Effector memory CD8-positive, alpha-beta T cell (primary cell): ENCODE results near the gene TAF6L.
"Not testable (repeated sequence)": the region's sequence is repeated elsewhere in the genome, so short reads cannot be mapped to it uniquely, and the experiment has no call there.

ENCODE experiments used
- ATAC-seq: fragments of 150-1000 bp; cut with Tn5 transposase; replicated peaks from 2 replicates; pipeline ENCODE4 v1.10.0; 2021; ENCODE audit warnings: mild to moderate bottlenecking, moderate library complexity
- DNase-seq, 3 experiments: peaks; one replicate each; pipeline ENCODE4 v3.0.0; 2021
- H3K27ac Mint-ChIP-seq, 2 donors: one replicate each; pipeline ENCODE4 v1.8.0; 2022; ENCODE audit warnings: mild to moderate bottlenecking in 2 of 2, mixed read lengths in 2 of 2, moderate library complexity in 2 of 2
- H3K27me3 Mint-ChIP-seq, 2 donors: one replicate each; pipeline ENCODE4 v1.8.0; 2022; ENCODE audit warnings: mixed read lengths in 2 of 2
- H3K36me3 Mint-ChIP-seq: one replicate; pipeline ENCODE4 v1.8.0; 2022; ENCODE audit warnings: mild to moderate bottlenecking, moderate library complexity, mixed read lengths; ENCODE audit not compliant: insufficient read depth
- H3K4me1 Mint-ChIP-seq, 2 donors: one replicate each; pipeline ENCODE4 v1.8.0; 2022; ENCODE audit warnings: low read depth in 2 of 2, mixed read lengths in 2 of 2
- H3K4me3 Mint-ChIP-seq, 2 donors: one replicate each; pipeline ENCODE4 v1.8.0; 2022; ENCODE audit warnings: mild to moderate bottlenecking in 2 of 2, mixed read lengths in 2 of 2, moderate library complexity in 2 of 2
- H3K9me3 Mint-ChIP-seq, 2 donors: one replicate each; pipeline ENCODE4 v1.8.0; 2022; ENCODE audit warnings: mixed read lengths in 2 of 2
- total RNA-seq, 9 experiments: gene quantifications; one replicate each; lab custom pipeline; 2026; lab: John Stamatoyannopoulos, UW

TAF6L gene, protein sequence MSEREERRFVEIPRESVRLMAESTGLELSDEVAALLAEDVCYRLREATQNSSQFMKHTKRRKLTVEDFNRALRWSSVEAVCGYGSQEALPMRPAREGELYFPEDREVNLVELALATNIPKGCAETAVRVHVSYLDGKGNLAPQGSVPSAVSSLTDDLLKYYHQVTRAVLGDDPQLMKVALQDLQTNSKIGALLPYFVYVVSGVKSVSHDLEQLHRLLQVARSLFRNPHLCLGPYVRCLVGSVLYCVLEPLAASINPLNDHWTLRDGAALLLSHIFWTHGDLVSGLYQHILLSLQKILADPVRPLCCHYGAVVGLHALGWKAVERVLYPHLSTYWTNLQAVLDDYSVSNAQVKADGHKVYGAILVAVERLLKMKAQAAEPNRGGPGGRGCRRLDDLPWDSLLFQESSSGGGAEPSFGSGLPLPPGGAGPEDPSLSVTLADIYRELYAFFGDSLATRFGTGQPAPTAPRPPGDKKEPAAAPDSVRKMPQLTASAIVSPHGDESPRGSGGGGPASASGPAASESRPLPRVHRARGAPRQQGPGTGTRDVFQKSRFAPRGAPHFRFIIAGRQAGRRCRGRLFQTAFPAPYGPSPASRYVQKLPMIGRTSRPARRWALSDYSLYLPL
- 9.4 to 29.4 (median 23.3) reads per million in 9 experiments for total RNA-seq

DNA sequence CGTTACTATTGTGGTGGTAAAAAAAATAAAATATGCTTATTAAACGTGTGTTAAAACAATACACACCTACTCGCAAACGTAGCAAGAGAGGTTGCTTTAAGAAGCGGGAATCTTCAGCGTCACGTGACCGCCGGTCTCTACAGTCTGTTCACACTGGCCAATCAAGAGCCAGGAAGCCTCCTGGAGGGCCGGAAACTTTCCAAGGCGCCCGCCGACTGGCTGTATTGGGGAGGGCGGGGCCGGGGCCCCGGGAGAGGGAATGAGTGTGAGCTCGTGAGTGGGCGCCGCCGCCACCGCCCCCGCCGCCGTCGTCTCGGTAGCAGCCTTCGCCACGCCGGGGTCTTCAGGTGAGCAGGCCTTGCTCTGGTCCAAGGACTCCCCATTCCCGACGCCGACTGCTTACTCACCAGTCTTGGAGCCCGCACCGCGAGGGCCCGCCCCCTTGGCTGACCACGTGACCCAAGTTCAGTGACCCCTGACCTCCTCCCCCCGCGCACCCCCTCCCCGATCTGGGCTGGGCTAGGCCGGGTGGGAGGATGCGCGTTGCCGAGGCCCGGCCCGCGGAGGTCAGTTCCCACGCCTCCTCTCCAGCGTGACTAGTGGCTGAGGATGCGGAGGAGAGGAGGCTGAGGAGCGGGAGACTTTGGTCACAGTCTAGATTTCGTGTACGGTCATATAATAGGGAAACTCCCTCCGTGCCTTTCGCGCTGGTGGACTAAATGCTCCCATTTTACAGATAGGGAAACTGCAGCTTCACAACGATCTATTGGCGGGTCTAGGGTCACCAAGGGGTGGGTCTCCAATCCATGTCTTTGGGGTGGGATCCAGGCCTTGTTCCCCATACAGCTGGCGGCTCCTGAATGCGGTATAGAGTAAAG is at the start of gene TAF6L:
TAF6L (plus strand) TSS at position 253 of the 878 bp plus-strand sequence. CDS start 4,388 bp downstream, outside the sequence.
- peak within 1 kb of the TSS; percentile 95 to 98 for H3K27ac Mint-ChIP-seq
- H3K4me1 Mint-ChIP-seq = peaks cover 29 to 30% of the 10 kb centered on the region in 2 donors
- peak; percentile 83 to 88 (median 86) for DNase-seq
- peaks cover 45% of the 10 kb centered on the region for H3K36me3 Mint-ChIP-seq
- peak within 1 kb of the TSS; percentile 96 to 97 for H3K4me3 Mint-ChIP-seq
- no peaks in the 10 kb centered on the region for H3K27me3 Mint-ChIP-seq
- peak; percentile 79 for ATAC-seq
- H3K9me3 Mint-ChIP-seq = no peaks in the 10 kb centered on the region

DNA sequence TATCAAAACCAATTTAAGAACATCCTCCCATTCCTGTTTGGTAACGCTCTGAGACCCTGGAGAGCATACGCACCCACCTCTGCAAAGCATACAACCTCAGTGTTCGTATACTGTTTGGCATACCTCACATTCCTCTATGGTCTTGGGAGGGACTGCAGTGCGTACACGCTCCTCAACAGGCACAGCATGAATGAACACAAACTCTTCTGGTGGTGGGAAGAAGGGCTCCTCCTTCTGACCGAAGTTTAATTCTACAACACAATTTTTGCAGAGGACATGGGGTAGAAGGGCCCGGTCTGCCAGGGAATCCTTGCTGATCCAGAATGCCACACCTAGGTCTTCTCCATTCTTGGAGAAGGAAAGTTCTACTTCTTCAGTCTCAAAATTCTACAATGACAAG is 49.2 kb upstream of the TAF6L start:
- no peak for DNase-seq
- ATAC-seq = no peak
- Mint-ChIP-seq H3K36me3 (peaks cover 94% of the 10 kb centered on the region), H3K9me3 (no peaks in the 10 kb centered on the region), H3K27me3 (no peaks in the 10 kb centered on the region), H3K4me1 (peaks cover 25 to 43% of the 10 kb centered on the region in 2 donors), H3K4me3 (no peak overlapping the region), H3K27ac (no peak overlapping the region)

DNA sequence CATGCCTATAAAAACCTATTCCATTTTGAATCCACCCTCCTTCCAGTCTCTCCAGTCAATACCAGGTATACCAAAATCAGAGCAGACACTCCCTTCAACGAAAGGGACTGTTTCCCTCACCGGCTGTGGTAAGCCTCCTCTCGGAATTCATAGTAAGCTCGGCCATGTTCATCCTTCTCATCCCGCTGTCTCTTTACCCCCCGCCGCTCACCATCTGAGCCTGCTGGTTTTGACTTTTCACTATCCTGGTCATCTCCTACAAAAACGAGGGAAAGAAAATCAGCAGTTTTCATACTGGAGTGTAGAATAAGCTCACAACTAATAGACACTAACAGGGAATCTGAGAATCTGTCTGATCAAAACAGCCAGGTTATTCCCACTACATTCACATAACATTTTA is 47.0 kb upstream of the TAF6L start:
- DNase-seq (no peak), ATAC-seq (no peak)
- H3K9me3 Mint-ChIP-seq = no peaks in the 10 kb centered on the region
- H3K36me3 Mint-ChIP-seq = peaks cover 91% of the 10 kb centered on the region
- H3K4me1 Mint-ChIP-seq = peaks cover 35 to 43% of the 10 kb centered on the region in 2 donors
- peak overlapping the region; percentile 42 to 99 for H3K27ac Mint-ChIP-seq
- H3K4me3 Mint-ChIP-seq = peak overlapping the region; percentile 96 to 97
- H3K27me3 Mint-ChIP-seq = no peaks in the 10 kb centered on the region

DNA sequence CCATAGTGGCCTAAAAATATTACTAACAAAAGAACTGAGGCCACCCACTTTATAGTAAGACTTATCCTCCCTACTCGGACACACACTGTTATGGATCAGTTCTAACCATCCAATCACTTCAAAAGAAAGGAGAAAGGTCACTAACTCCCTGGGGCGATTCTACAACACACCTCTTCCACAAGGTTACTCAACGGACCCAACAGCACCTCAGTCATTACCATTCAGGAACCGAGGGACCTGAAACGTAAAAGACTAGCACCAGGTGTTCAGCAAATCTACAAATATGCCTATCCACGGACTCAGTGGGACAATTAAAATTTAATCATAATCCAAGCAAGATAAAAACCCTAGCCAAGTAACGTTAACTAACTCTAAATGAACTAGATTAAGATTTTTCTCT is 45.5 kb upstream of the TAF6L start:
- Mint-ChIP-seq H3K36me3 (peaks cover 77% of the 10 kb centered on the region), H3K27ac (peak overlapping the region; percentile 98 to 99), H3K9me3 (no peaks in the 10 kb centered on the region), H3K4me1 (peaks cover 37 to 42% of the 10 kb centered on the region in 2 donors), H3K4me3 (peak overlapping the region; percentile 96 to 97), H3K27me3 (no peaks in the 10 kb centered on the region)
- ATAC-seq = no peak
- DNase-seq = no peak

DNA sequence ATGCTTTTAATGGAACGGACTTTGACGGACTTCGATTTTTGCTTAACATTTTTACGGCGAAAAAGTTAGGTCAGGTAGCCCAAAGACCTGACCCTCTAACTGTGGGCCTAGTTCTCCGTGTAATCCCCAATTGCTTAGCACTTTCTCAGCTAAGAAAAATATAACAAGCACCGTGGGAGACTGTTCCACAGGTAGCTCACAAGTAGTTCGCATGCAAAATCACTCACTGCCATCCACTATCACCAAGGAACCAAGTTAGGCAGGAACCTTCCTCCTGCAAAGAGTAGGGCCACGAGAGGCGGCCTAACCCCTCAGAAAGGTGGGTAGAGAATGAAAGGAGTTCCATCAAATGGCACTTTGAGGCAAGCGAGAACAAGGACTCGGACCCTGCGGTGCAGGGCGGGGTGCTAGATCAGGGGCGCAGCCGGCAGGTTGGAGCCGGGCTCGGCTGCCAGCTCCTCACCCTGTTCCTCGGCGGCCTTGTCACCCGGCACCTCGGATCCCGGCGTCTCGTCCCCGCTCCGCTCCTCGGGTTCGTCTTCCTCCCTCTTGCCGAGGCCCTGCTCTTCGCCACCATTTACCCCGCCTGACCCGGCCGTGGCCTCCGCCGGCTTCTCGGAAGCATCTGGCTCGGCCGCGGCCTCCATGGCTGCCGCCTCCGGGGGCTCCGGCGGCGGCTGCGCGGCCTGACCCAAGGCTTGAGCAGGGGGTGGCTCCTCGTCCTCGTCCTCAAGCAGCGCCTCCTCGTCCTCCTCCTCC is 44.9 kb upstream of the TAF6L start:
- Mint-ChIP-seq H3K9me3 (no peaks in the 10 kb centered on the region), H3K27ac (peak overlapping the region; percentile 98 to 99), H3K4me3 (peak overlapping the region; percentile 96 to 97), H3K27me3 (no peaks in the 10 kb centered on the region), H3K36me3 (peaks cover 75% of the 10 kb centered on the region), H3K4me1 (peaks cover 37 to 42% of the 10 kb centered on the region in 2 donors)
- no peak for DNase-seq
- ATAC-seq = no peak

DNA sequence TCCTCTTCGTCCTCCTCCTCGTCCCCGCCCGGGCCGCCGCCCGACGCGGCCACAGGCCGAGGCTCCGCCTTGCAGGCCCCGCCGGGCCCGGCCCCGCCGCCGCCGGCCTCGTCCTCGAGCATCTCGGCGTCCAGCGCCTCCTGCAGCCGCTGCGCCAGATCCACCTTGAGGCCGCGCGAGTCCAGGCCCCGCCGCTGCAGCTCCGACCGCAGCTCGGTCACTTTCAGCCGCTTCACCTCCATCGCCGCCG is 44.4 kb upstream of the TAF6L start:
- Mint-ChIP-seq H3K9me3 (no peaks in the 10 kb centered on the region), H3K27me3 (no peaks in the 10 kb centered on the region), H3K4me1 (peaks cover 37 to 42% of the 10 kb centered on the region in 2 donors), H3K27ac (peak overlapping the region; percentile 98 to 99), H3K4me3 (peak overlapping the region; percentile 96 to 97), H3K36me3 (peaks cover 75% of the 10 kb centered on the region)
- peak; percentile 4 for ATAC-seq
- DNase-seq = no peak

DNA sequence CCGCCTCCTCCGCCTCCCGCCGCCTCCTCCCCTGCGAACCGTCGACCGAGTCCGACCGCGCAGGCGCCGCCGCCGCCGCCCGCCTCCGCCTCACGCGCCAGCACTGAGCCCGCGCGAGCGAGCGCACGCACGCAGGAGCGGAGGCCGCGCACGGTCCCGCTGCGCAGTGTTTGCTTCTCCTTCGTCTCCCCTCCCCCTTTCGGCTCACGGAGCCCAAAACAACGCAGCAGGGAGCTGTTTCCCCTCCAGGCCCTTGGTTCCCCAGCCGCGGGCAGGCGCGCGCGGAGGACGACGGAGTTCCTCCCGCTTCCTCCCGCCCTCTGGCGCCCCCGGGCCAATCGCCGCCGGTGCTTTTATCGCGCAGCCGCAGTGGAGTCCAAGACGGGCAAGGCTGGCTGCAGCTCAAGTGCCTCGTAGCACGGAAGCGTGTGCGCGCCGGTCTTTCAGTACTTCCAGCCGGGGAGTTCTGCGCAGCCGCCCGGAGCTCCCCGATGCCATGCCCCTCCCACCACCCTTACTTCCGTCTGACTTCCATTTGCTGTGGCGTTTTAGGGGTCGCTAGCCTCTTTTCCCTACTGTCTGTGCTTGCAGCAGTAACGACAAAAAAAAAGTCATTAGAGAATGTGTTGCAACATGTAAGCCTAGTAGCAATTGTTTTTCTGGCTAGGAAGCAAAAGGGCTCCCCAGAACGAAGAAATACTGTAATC is 43.9 kb upstream of the TAF6L start, which contains the start of gene HNRNPUL2:
HNRNPUL2 (minus strand) TSS at position 293 of the 707 bp plus-strand sequence. CDS start 301 bp downstream, outside the sequence.
- DNase-seq (peak; percentile 97 to 98 (median 97)), ATAC-seq (peak; percentile 78)
- Mint-ChIP-seq H3K4me3 (peak within 1 kb of the TSS; percentile 96 to 97), H3K36me3 (peaks cover 72% of the 10 kb centered on the region), H3K27ac (peak within 1 kb of the TSS; percentile 98 to 99), H3K9me3 (no peaks in the 10 kb centered on the region), H3K27me3 (no peaks in the 10 kb centered on the region), H3K4me1 (peaks cover 37 to 42% of the 10 kb centered on the region in 2 donors)

DNA sequence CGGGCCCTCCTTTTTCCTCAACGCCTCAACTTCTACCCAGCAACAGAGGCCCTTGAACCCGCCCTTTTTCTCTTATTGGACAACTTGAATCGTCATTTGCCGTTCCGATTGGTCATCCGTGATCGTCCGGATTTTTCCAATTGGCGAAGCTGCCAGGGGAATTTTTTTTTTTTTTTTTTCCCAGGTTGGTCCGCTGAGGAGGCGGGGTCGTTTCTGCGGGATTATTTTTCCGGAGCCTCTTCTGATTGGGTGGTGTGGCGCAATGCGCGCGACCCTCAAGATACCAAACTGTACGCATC is 43.4 kb upstream of the TAF6L start:
- peak overlapping the region; percentile 98 to 99 for H3K27ac Mint-ChIP-seq
- H3K36me3 Mint-ChIP-seq = peaks cover 72% of the 10 kb centered on the region
- H3K9me3 Mint-ChIP-seq = no peaks in the 10 kb centered on the region
- DNase-seq = peak in 2 of 3 experiments; percentile 81 to 85
- H3K27me3 Mint-ChIP-seq = no peaks in the 10 kb centered on the region
- H3K4me1 Mint-ChIP-seq = peaks cover 37 to 39% of the 10 kb centered on the region in 2 donors
- peak overlapping the region; percentile 96 to 97 for H3K4me3 Mint-ChIP-seq
- ATAC-seq = peak; percentile 62

DNA sequence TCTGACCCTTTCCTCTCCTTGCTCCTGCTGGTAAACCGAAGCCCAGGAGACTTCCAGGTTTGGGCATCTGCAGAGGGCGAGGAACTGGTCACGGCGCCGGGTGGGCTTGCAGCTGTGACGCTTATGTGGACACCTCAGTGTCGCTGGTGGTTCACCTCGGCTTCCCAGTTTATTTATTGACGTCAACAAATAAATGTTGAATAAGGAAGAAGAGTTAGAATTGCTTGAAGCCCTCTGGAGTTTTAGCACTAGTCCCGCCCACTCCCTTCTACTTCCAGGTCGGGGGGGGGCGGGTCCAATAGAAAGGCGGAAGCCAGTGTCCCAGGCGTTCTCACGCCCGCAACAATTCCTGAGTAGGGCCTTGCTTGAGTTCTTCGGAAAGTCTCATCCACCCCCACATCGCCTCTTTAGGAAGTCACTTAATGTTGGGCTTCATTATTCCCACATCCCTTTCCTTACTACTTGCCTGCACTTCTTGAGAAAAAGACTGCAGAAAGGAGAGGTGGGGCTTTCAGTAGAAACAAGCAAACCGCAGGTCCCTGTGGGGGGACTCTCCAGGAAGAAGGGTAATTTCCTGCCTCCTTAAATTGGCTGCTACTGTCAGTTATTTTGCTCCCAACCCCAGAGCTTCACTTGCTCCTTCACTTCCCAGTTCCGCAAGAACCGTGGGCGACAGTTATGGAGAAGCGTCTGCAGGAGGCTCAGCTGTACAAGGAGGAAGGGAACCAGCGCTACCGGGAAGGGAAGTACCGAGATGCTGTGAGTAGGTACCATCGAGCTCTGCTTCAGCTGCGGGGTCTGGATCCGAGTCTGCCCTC is 42.8 kb upstream of the TAF6L start, which contains the start of gene TTC9C:
TTC9C (plus strand) TSS at position 316 of the 818 bp plus-strand sequence; CDS start at position 679, 363 bp downstream.
- no peaks in the 10 kb centered on the region for H3K9me3 Mint-ChIP-seq
- no peaks in the 10 kb centered on the region for H3K27me3 Mint-ChIP-seq
- peaks cover 72% of the 10 kb centered on the region for H3K36me3 Mint-ChIP-seq
- peak within 1 kb of the TSS; percentile 98 to 99 for H3K27ac Mint-ChIP-seq
- DNase-seq (peak; percentile 71 to 78 (median 77)), ATAC-seq (peak; percentile 35)
- peak within 1 kb of the TSS; percentile 96 to 97 for H3K4me3 Mint-ChIP-seq
- H3K4me1 Mint-ChIP-seq = peaks cover 37 to 43% of the 10 kb centered on the region in 2 donors

DNA sequence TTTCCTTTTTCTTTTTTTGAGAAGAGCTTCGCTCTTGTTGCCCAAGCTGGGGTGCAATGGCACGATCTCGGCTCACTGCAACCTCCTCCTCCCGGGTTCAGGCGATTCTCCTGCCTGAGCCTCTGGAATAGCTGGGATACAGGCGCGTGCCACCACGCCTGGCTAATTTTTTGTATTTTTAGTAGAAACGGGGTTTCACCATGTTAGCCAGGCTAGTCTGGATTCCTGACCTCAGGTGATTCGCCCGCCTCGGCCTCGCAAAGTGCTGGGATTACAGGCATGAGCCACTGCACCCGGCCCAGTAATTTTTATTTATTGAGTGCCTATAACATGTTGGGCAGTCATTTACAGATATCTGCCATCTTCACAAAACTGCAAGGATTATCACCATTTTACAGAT is 41.1 kb upstream of the TAF6L start:
- H3K9me3 Mint-ChIP-seq, H3K27me3 Mint-ChIP-seq, DNase-seq, ATAC-seq: not testable (repeated sequence)
- Mint-ChIP-seq H3K36me3 (peaks cover 70% of the 10 kb centered on the region), H3K27ac (peak overlapping the region in 1 of 2 donors; percentile 74), H3K4me3 (peak overlapping the region; percentile 96 to 97), H3K4me1 (peaks cover 28 to 29% of the 10 kb centered on the region in 2 donors)

DNA sequence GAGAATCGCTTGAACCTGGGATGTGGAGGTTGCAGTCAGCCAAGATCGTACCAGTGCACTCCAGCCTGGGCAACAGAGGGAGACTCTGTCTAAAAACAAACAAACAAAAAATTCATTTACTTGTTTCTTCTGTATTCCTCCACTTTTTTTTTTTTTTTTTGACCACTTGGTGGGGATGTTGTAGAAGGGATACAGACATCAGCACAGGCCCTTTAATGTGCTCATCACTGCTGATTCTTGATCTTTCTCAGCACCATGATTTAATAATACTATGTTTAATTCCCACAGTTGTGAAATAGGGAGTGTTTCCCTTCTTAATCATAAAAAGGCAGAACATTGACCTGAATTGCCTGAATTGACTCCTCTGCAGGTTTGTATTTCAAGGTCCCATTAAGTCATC is 38.4 kb upstream of the TAF6L start:
- Mint-ChIP-seq H3K4me3 (no peak overlapping the region), H3K36me3 (peaks cover 68% of the 10 kb centered on the region), H3K27ac (no peak overlapping the region), H3K4me1 (peaks cover 13 to 18% of the 10 kb centered on the region in 2 donors), H3K27me3 (no peaks in the 10 kb centered on the region), H3K9me3 (no peaks in the 10 kb centered on the region)
- DNase-seq (no peak), ATAC-seq (no peak)
